ENCODE results near the gene DMRT1. TPM values are rescaled to one million over a fixed set of nuclear protein-coding genes. Genes with fewer than 3 reads are reported as not detected.

The DMRT1 gene
- total and polyA plus RNA-seq, 5 experiments from 2014 or later: not detected

- ATAC-seq (no peak), DNase-seq (no peak)
- H3K36me3 Mint-ChIP-seq: no peaks in the 10 kb centered on the region
- POLR2A ChIA-PET: no interaction called here
- no peak overlapping the region for H3K4me3 Mint-ChIP-seq
- H3K27me3 Mint-ChIP-seq: peaks cover 4 to 33% (median 9%) of the 10 kb centered on the region in 5 donors
- no peak overlapping the region for H3K27ac Mint-ChIP-seq
- peaks cover 2 to 15% (median 9%) of the 10 kb centered on the region in 4 donors for H3K4me1 Mint-ChIP-seq
- H3K9me3 Mint-ChIP-seq: no peaks in the 10 kb centered on the region
These were observed 34.9 kb downstream of the DMRT1 start for GRCh38 chr9:876425-876824.

GRCh38 chr9:878239-878638 is 36.7 kb downstream of the DMRT1 start:
- peaks cover 0 to 2% (median 0%) of the 10 kb centered on the region in 3 donors for H3K36me3 Mint-ChIP-seq
- H3K27ac Mint-ChIP-seq: no peak overlapping the region
- POLR2A ChIA-PET: no interaction called here
- no peak overlapping the region for H3K4me3 Mint-ChIP-seq
- DNase-seq (no peak), ATAC-seq (no peak)
- peaks cover 3 to 21% (median 11%) of the 10 kb centered on the region in 4 donors for H3K4me1 Mint-ChIP-seq
- H3K27me3 Mint-ChIP-seq: peaks cover 5 to 43% (median 22%) of the 10 kb centered on the region in 5 donors
- H3K9me3 Mint-ChIP-seq: no peaks in the 10 kb centered on the region

- H3K9me3 Mint-ChIP-seq: no peaks in the 10 kb centered on the region
- peaks cover 3 to 21% (median 11%) of the 10 kb centered on the region in 4 donors for H3K4me1 Mint-ChIP-seq
- POLR2A ChIA-PET: no interaction called here
- ATAC-seq (peak in 1 of 2 donors; percentile 16), DNase-seq (peak in 1 of 10 donors; percentile 2)
- no peak overlapping the region for H3K27ac Mint-ChIP-seq
- H3K4me3 Mint-ChIP-seq: no peak overlapping the region
- peaks cover 0 to 2% (median 0%) of the 10 kb centered on the region in 3 donors for H3K36me3 Mint-ChIP-seq
- H3K27me3 Mint-ChIP-seq: peaks cover 6 to 57% (median 31%) of the 10 kb centered on the region in 5 donors
These were observed 39.2 kb downstream of the DMRT1 start for GRCh38 chr9:880725-881124.

- Mint-ChIP-seq H3K9me3 (no peaks in the 10 kb centered on the region), H3K27me3 (peaks cover 7 to 48% (median 35%) of the 10 kb centered on the region in 5 donors), H3K4me1 (peaks cover 3 to 21% (median 11%) of the 10 kb centered on the region in 4 donors), H3K4me3 (no peak overlapping the region), H3K27ac (no peak overlapping the region), H3K36me3 (peaks cover 0 to 2% (median 0%) of the 10 kb centered on the region in 3 donors)
- DNase-seq (no peak), ATAC-seq (no peak)
- POLR2A ChIA-PET: interaction anchor here (0.7 kb wide), 1 partner anchor 14 kb away, joined by 5 read pairs; no protein-coding TSS in a partner anchor
These were observed 41.0 kb downstream of the DMRT1 start for GRCh38 chr9:882416-882924.

GRCh38 chr9:883011-883410 is 41.5 kb downstream of the DMRT1 start:
- DNase-seq (no peak), ATAC-seq (no peak)
- Mint-ChIP-seq H3K4me3 (no peak overlapping the region), H3K9me3 (no peaks in the 10 kb centered on the region), H3K4me1 (peaks cover 3 to 21% (median 11%) of the 10 kb centered on the region in 4 donors), H3K36me3 (peaks cover 0 to 2% (median 0%) of the 10 kb centered on the region in 3 donors), H3K27me3 (peaks cover 8 to 45% (median 36%) of the 10 kb centered on the region in 5 donors), H3K27ac (no peak overlapping the region)
- POLR2A ChIA-PET: interaction anchor here (0.7 kb wide), 1 partner anchor 14 kb away, joined by 5 read pairs; no protein-coding TSS in a partner anchor

GRCh38 chr9:886886-887285 is 45.4 kb downstream of the DMRT1 start:
- H3K4me1 Mint-ChIP-seq: peaks cover 0 to 6% (median under 1%) of the 10 kb centered on the region in 4 donors
- H3K9me3 Mint-ChIP-seq: no peaks in the 10 kb centered on the region
- POLR2A ChIA-PET: no interaction called here
- H3K27me3 Mint-ChIP-seq: peaks cover 4 to 37% (median 28%) of the 10 kb centered on the region in 5 donors
- ATAC-seq (no peak), DNase-seq (no peak)
- no peak overlapping the region for H3K27ac Mint-ChIP-seq
- peaks cover 0 to 2% (median 0%) of the 10 kb centered on the region in 3 donors for H3K36me3 Mint-ChIP-seq
- no peak overlapping the region for H3K4me3 Mint-ChIP-seq

GRCh38 chr9:892123-892522 is 50.6 kb downstream of the DMRT1 start:
- no peak for ATAC-seq
- H3K4me1 Mint-ChIP-seq: peaks cover 4 to 10% (median 9%) of the 10 kb centered on the region in 4 donors
- POLR2A ChIA-PET: no interaction called here

GRCh38 chr9:893115-893514 is 51.6 kb downstream of the DMRT1 start:
- peak overlapping the region in 1 of 10 donors; percentile 14 for H3K27ac Mint-ChIP-seq
- no peak overlapping the region for H3K4me3 Mint-ChIP-seq
- H3K9me3 Mint-ChIP-seq: no peaks in the 10 kb centered on the region
- no peak for DNase-seq
- peaks cover 4 to 10% (median 9%) of the 10 kb centered on the region in 4 donors for H3K4me1 Mint-ChIP-seq
- ATAC-seq: no peak
- H3K36me3 Mint-ChIP-seq: no peaks in the 10 kb centered on the region
- POLR2A ChIA-PET: no interaction called here
- peaks cover 4 to 19% (median 13%) of the 10 kb centered on the region in 5 donors for H3K27me3 Mint-ChIP-seq

More at GRCh38 chr9:892123-892522, 50.6 kb downstream of the DMRT1 start:
- Mint-ChIP-seq H3K36me3 (no peaks in the 10 kb centered on the region), H3K4me3 (no peak overlapping the region), H3K9me3 (no peaks in the 10 kb centered on the region), H3K27ac (peak overlapping the region in 1 of 10 donors; percentile 14), H3K27me3 (peaks cover 6 to 23% (median 14%) of the 10 kb centered on the region in 5 donors)
- DNase-seq: no peak

GRCh38 chr9:893843-894420 is 52.4 kb downstream of the DMRT1 start:
- no peaks in the 10 kb centered on the region for H3K9me3 Mint-ChIP-seq
- peaks cover 7 to 21% (median 17%) of the 10 kb centered on the region in 5 donors for H3K27me3 Mint-ChIP-seq
- peaks cover 4 to 10% (median 9%) of the 10 kb centered on the region in 4 donors for H3K4me1 Mint-ChIP-seq
- H3K36me3 Mint-ChIP-seq: no peaks in the 10 kb centered on the region
- POLR2A ChIA-PET: no interaction called here
- H3K4me3 Mint-ChIP-seq: peak overlapping the region in 9 of 10 donors; percentile 24 to 74 (median 59)
- peak overlapping the region in 6 of 10 donors; percentile 10 to 86 (median 45) for H3K27ac Mint-ChIP-seq
- ATAC-seq (peak; percentile 79 to 92), DNase-seq (peak in 9 of 10 donors; percentile 14 to 66 (median 35))

GRCh38 chr9:899440-900184 is 58.1 kb downstream of the DMRT1 start:
- H3K4me1 Mint-ChIP-seq: peaks cover 0 to 9% (median under 1%) of the 10 kb centered on the region in 4 donors
- no peak overlapping the region for H3K4me3 Mint-ChIP-seq
- H3K9me3 Mint-ChIP-seq: no peaks in the 10 kb centered on the region
- H3K36me3 Mint-ChIP-seq: no peaks in the 10 kb centered on the region
- no peak overlapping the region for H3K27ac Mint-ChIP-seq
- H3K27me3 Mint-ChIP-seq: peaks cover 8 to 34% (median 22%) of the 10 kb centered on the region in 5 donors
- DNase-seq (no peak), ATAC-seq (no peak)
- POLR2A ChIA-PET: no interaction called here

- peaks cover 0 to 2% (median 0%) of the 10 kb centered on the region in 9 donors for H3K9me3 Mint-ChIP-seq
- no peak overlapping the region for H3K27ac Mint-ChIP-seq
- H3K4me3 Mint-ChIP-seq: no peak overlapping the region
- H3K27me3 Mint-ChIP-seq: peaks cover 14 to 57% (median 53%) of the 10 kb centered on the region in 5 donors
- no peak for ATAC-seq
- H3K4me1 Mint-ChIP-seq: peaks cover 0 to 9% (median 1%) of the 10 kb centered on the region in 4 donors
- no peak for DNase-seq
- POLR2A ChIA-PET: no interaction called here
- no peaks in the 10 kb centered on the region for H3K36me3 Mint-ChIP-seq
These were observed 62.4 kb downstream of the DMRT1 start for GRCh38 chr9:903886-904285.

GRCh38 chr9:905906-906305 is 64.4 kb downstream of the DMRT1 start:
- Mint-ChIP-seq H3K36me3 (no peaks in the 10 kb centered on the region), H3K4me1 (peaks cover 0 to 2% (median 0%) of the 10 kb centered on the region in 4 donors), H3K4me3 (no peak overlapping the region), H3K27me3 (peaks cover 20 to 62% (median 59%) of the 10 kb centered on the region in 5 donors), H3K27ac (no peak overlapping the region), H3K9me3 (peaks cover 0 to 2% (median 0%) of the 10 kb centered on the region in 9 donors)
- POLR2A ChIA-PET: no interaction called here
- DNase-seq (no peak), ATAC-seq (no peak)

Data from naive thymus-derived CD8-positive, alpha-beta T cell (primary cell).